Measurements from ENCODE around the gene ALPK1. TPM values are rescaled to one million over a fixed set of nuclear protein-coding genes. Genes with fewer than 3 reads are reported as not detected.

Gene ALPK1
- total and polyA plus RNA-seq, 2 of the 8 experiments (the other 6 are each of a cell fraction or from before 2014, with no cell fraction given) = 0.08 to 0.43 TPM

DNA sequence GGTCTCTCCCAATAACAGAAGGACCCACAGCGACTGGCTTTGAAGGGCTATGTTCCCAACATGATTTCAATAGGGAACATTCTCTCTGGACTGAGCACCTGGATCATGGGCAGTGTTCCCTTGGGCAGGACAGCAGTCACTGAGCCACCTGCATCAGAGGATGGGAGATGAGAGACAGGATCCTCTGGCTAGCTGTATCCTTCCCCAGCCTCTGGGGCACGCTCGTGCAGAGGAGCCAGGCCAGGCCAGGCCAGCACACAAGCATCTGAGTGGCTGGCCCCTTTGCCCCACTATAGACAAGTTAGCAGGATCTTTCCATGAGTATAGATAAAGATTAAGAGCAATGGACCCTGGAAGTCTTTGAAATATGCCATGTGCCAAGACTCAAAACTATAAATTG, 152.5 kb downstream of the ALPK1 start (continued):
- TF ChIP-seq, protein P1, sequence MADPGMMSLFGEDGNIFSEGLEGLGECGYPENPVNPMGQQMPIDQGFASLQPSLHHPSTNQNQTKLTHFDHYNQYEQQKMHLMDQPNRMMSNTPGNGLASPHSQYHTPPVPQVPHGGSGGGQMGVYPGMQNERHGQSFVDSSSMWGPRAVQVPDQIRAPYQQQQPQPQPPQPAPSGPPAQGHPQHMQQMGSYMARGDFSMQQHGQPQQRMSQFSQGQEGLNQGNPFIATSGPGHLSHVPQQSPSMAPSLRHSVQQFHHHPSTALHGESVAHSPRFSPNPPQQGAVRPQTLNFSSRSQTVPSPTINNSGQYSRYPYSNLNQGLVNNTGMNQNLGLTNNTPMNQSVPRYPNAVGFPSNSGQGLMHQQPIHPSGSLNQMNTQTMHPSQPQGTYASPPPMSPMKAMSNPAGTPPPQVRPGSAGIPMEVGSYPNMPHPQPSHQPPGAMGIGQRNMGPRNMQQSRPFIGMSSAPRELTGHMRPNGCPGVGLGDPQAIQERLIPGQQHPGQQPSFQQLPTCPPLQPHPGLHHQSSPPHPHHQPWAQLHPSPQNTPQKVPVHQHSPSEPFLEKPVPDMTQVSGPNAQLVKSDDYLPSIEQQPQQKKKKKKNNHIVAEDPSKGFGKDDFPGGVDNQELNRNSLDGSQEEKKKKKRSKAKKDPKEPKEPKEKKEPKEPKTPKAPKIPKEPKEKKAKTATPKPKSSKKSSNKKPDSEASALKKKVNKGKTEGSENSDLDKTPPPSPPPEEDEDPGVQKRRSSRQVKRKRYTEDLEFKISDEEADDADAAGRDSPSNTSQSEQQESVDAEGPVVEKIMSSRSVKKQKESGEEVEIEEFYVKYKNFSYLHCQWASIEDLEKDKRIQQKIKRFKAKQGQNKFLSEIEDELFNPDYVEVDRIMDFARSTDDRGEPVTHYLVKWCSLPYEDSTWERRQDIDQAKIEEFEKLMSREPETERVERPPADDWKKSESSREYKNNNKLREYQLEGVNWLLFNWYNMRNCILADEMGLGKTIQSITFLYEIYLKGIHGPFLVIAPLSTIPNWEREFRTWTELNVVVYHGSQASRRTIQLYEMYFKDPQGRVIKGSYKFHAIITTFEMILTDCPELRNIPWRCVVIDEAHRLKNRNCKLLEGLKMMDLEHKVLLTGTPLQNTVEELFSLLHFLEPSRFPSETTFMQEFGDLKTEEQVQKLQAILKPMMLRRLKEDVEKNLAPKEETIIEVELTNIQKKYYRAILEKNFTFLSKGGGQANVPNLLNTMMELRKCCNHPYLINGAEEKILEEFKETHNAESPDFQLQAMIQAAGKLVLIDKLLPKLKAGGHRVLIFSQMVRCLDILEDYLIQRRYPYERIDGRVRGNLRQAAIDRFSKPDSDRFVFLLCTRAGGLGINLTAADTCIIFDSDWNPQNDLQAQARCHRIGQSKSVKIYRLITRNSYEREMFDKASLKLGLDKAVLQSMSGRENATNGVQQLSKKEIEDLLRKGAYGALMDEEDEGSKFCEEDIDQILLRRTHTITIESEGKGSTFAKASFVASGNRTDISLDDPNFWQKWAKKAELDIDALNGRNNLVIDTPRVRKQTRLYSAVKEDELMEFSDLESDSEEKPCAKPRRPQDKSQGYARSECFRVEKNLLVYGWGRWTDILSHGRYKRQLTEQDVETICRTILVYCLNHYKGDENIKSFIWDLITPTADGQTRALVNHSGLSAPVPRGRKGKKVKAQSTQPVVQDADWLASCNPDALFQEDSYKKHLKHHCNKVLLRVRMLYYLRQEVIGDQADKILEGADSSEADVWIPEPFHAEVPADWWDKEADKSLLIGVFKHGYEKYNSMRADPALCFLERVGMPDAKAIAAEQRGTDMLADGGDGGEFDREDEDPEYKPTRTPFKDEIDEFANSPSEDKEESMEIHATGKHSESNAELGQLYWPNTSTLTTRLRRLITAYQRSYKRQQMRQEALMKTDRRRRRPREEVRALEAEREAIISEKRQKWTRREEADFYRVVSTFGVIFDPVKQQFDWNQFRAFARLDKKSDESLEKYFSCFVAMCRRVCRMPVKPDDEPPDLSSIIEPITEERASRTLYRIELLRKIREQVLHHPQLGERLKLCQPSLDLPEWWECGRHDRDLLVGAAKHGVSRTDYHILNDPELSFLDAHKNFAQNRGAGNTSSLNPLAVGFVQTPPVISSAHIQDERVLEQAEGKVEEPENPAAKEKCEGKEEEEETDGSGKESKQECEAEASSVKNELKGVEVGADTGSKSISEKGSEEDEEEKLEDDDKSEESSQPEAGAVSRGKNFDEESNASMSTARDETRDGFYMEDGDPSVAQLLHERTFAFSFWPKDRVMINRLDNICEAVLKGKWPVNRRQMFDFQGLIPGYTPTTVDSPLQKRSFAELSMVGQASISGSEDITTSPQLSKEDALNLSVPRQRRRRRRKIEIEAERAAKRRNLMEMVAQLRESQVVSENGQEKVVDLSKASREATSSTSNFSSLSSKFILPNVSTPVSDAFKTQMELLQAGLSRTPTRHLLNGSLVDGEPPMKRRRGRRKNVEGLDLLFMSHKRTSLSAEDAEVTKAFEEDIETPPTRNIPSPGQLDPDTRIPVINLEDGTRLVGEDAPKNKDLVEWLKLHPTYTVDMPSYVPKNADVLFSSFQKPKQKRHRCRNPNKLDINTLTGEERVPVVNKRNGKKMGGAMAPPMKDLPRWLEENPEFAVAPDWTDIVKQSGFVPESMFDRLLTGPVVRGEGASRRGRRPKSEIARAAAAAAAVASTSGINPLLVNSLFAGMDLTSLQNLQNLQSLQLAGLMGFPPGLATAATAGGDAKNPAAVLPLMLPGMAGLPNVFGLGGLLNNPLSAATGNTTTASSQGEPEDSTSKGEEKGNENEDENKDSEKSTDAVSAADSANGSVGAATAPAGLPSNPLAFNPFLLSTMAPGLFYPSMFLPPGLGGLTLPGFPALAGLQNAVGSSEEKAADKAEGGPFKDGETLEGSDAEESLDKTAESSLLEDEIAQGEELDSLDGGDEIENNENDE (IDR thresholded peaks at IDR 0.05; ENCODE audit: insufficient replicate concordance, low read length) = no peak
